Measurements from ENCODE around the gene SAMD11. TPM values are rescaled to one million over a fixed set of nuclear protein-coding genes. Genes with fewer than 3 reads are reported as not detected.

SAMD11 gene
- total and polyA plus RNA-seq, 2 of the 8 experiments (the other 6 are each of a cell fraction or from before 2014, with no cell fraction given): 0.18 to 0.30 TPM

DNA sequence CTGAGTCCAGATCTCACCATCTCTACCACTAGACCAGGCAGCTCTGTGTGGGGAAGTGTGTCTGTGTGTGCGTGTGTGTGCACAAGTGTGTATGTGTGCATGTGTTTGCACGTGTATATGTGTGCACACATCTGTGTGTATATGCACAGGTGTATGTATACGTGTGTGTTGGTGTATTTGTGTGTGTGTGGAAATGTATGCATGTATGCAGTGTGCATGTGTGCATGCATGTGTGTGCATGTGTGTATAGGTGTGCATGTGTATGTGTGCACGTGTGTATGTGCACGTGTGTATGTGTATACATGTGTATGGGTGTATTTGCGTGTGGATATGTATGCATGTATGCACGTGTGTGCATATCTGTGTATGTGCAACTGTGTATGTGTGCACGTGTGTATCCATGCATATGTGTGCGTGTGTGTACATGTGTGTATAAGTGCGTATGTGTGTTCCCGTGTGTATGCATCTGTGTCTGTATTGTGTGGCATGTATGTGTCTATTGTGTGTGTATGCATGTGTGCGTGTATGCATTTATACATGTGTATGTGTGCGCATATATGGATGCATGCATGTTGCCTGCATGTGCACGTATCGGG, 45.6 kb downstream of the SAMD11 start (continued):
- TF ChIP-seq CHD7 (IDR thresholded peaks at IDR 0.05; ENCODE audit: insufficient replicate concordance, low read length) (no peak), TAF1 (IDR thresholded peaks at IDR 0.05; ENCODE audit: low read depth, low read length) (no peak), JUND (IDR thresholded peaks at IDR 0.05; ENCODE audit: low read length) (no peak), SP2 (IDR thresholded peaks at IDR 0.05; ENCODE audit: low read length) (no peak), POLR2A (IDR thresholded peaks at IDR 0.05; ENCODE audit: control extremely low read depth in 1 of 2, low read depth in 2 of 2, low read length in 2 of 2) (no peak), BRCA1 (IDR thresholded peaks at IDR 0.05; ENCODE audit: low read depth, low read length) (no peak)
- TF ChIP-seq, protein P1, sequence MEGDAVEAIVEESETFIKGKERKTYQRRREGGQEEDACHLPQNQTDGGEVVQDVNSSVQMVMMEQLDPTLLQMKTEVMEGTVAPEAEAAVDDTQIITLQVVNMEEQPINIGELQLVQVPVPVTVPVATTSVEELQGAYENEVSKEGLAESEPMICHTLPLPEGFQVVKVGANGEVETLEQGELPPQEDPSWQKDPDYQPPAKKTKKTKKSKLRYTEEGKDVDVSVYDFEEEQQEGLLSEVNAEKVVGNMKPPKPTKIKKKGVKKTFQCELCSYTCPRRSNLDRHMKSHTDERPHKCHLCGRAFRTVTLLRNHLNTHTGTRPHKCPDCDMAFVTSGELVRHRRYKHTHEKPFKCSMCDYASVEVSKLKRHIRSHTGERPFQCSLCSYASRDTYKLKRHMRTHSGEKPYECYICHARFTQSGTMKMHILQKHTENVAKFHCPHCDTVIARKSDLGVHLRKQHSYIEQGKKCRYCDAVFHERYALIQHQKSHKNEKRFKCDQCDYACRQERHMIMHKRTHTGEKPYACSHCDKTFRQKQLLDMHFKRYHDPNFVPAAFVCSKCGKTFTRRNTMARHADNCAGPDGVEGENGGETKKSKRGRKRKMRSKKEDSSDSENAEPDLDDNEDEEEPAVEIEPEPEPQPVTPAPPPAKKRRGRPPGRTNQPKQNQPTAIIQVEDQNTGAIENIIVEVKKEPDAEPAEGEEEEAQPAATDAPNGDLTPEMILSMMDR (IDR thresholded peaks at IDR 0.05; ENCODE audit: control extremely low read depth in 1 of 3, insufficient read depth in 1 of 3, low read depth in 1 of 3, low read length in 3 of 3): no peak
- TF ChIP-seq, protein P2, sequence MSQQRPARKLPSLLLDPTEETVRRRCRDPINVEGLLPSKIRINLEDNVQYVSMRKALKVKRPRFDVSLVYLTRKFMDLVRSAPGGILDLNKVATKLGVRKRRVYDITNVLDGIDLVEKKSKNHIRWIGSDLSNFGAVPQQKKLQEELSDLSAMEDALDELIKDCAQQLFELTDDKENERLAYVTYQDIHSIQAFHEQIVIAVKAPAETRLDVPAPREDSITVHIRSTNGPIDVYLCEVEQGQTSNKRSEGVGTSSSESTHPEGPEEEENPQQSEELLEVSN (IDR thresholded peaks at IDR 0.05): no peak
